B cell (primary cell): ENCODE measurements around the gene SEMA6D. TPM values are rescaled to one million over a fixed set of nuclear protein-coding genes. Genes with fewer than 3 reads are reported as not detected.

Experiments
- ATAC-seq: fragments of 200-7000 bp; cut with Tn5 transposase; one replicate; pipeline ENCODE4 v1.10.0; 2021; ENCODE audit warnings: low read depth, mild to moderate bottlenecking, moderate number of reproducible peaks, moderate library complexity
- CTCF ChIA-PET: fragments of 350-600 bp; sonication (Branson Sonifier 250); formaldehyde crosslinking; loops from one replicate; lab custom pipeline; 2021; ENCODE audit warnings: antibody characterized with exemption, inconsistent platforms; lab: Charles Lee
- POLR2A ChIA-PET: fragments of 350-600 bp; sonication (Branson Sonifier 250); formaldehyde crosslinking; loops from one replicate; lab custom pipeline; 2021; ENCODE audit warnings: antibody characterized with exemption; lab: Charles Lee
- DNase-seq: peaks from one replicate; pipeline ENCODE4 v3.0.0; 2013
- H2AFZ ChIP-seq: 2 replicates; pipeline ENCODE4 v1.6.1; 2012; ENCODE audit warnings: mild to moderate bottlenecking, low read depth, low read length; ENCODE audit not compliant: insufficient read depth, poor library complexity, severe bottlenecking
- H3K27ac ChIP-seq, 2 donors: 1 replicate in 1 of 2; 2 replicates in 1 of 2; pipeline ENCODE4 v1.5.1; 2012 to 2013; ENCODE audit warnings: low read length in 2 of 2, mild to moderate bottlenecking in 2 of 2, moderate library complexity in 1 of 2
- H3K27me3 ChIP-seq, 4 experiments: fragments of 200-600 bp in 1 of 4; sonication (generic) in 1 of 4; replicated peaks in 1 of 4; 1 replicate in 2 of 4; 2 replicates in 2 of 4; pipeline versions ENCODE4 v1.6.1 to v1.7.0; 2013 to 2016; ENCODE audit warnings: low read length in 3 of 4, mild to moderate bottlenecking in 2 of 4, mixed read lengths in 1 of 4, moderate library complexity in 1 of 4; ENCODE audit not compliant: insufficient read depth in 4 of 4, control insufficient read depth in 3 of 4; ENCODE audit errors: control extremely low read depth in 1 of 4
- H3K36me3 ChIP-seq, 2 experiments: replicated peaks in 1 of 2; 1 replicate in 1 of 2; 2 replicates in 1 of 2; pipeline versions ENCODE4 v1.6.1 to v1.7.1; 2013; ENCODE audit warnings: low read length in 1 of 2; ENCODE audit not compliant: insufficient read depth in 2 of 2, control insufficient read depth in 1 of 2; ENCODE audit errors: control extremely low read depth in 1 of 2, extremely low read depth in 1 of 2
- H3K4me1 ChIP-seq, 2 donors: fragments of 200-600 bp in 1 of 2; sonication (generic) in 1 of 2; 1 replicate in 1 of 2; 2 replicates in 1 of 2; pipeline versions ENCODE4 v1.5.1 to v1.6.1; 2013 to 2017; ENCODE audit warnings: low read length in 2 of 2; ENCODE audit not compliant: control insufficient read depth in 2 of 2, insufficient read depth in 2 of 2
- H3K4me2 ChIP-seq: replicated peaks from 2 replicates; pipeline ENCODE3; 2012; ENCODE audit warnings: mild to moderate bottlenecking, low read depth, low read length; ENCODE audit not compliant: poor library complexity, severe bottlenecking
- H3K4me3 ChIP-seq, 5 experiments: fragments of 200-600 bp in 1 of 5; sonication (generic) in 1 of 5; 1 replicate in 3 of 5; 2 replicates in 2 of 5; pipeline versions ENCODE4 v1.5.1 to v1.7.0; 2011 to 2016; ENCODE audit warnings: low read length in 4 of 5, mild to moderate bottlenecking in 4 of 5, low read depth in 2 of 5, control low read depth in 1 of 5, moderate library complexity in 1 of 5; ENCODE audit not compliant: insufficient read depth in 1 of 5; ENCODE audit errors: control extremely low read depth in 1 of 5, extremely low read depth in 1 of 5
- H3K79me2 ChIP-seq: fragments of 200-600 bp; sonication (generic); one replicate; pipeline ENCODE4 v1.6.0; 2016; ENCODE audit warnings: low read length; ENCODE audit not compliant: control insufficient read depth, insufficient read depth
- H3K9ac ChIP-seq: fragments of 200-600 bp; sonication (generic); 2 replicates; pipeline ENCODE4 v1.6.1; 2017; ENCODE audit warnings: mild to moderate bottlenecking, low read length, moderate library complexity
- H3K9me3 ChIP-seq, 3 donors: one replicate each; pipeline versions ENCODE4 v1.6.1 to v1.7.1; 2013; ENCODE audit warnings: low read length in 2 of 3; ENCODE audit not compliant: control insufficient read depth in 2 of 3, insufficient read depth in 1 of 3; ENCODE audit errors: control extremely low read depth in 1 of 3
- H4K20me1 ChIP-seq: 2 replicates; pipeline ENCODE4 v1.6.0; 2012; ENCODE audit warnings: mild to moderate bottlenecking, low read length; ENCODE audit not compliant: insufficient read depth, control insufficient read depth, poor library complexity, severe bottlenecking
- H3K27ac Mint-ChIP-seq: one replicate; pipeline ENCODE4 v1.8.0; 2021; ENCODE audit warnings: mixed read lengths
- H3K27me3 Mint-ChIP-seq: one replicate; pipeline ENCODE4 v1.8.0; 2021; ENCODE audit warnings: mixed read lengths
- H3K4me1 Mint-ChIP-seq: one replicate; pipeline ENCODE4 v1.8.0; 2021; ENCODE audit warnings: mixed read lengths
- H3K4me3 Mint-ChIP-seq: one replicate; pipeline ENCODE4 v1.8.0; 2021; ENCODE audit warnings: mixed read lengths
- H3K9me3 Mint-ChIP-seq: one replicate; pipeline ENCODE4 v1.8.0; 2022; ENCODE audit warnings: mixed read lengths; ENCODE audit not compliant: insufficient read depth
- CTCF ChIP-seq: fragments of 200-600 bp; IDR thresholded peaks from one replicate; pipeline ENCODE4 v1.8.0; 2022; ENCODE audit warnings: antibody characterized with exemption, mild to moderate bottlenecking
- EZH2 ChIP-seq: IDR thresholded peaks from 2 replicates; pipeline ENCODE4 v1.6.1; 2012; ENCODE audit warnings: borderline replicate concordance, low read depth, mild to moderate bottlenecking, moderate library complexity, low read length; ENCODE audit not compliant: insufficient read depth, poor library complexity, severe bottlenecking
- WGBS: methylation state at CpG from one replicate; pipeline ENCODE4 v1.1.5; 2013; ENCODE audit warnings: missing lambda C conversion rate; ENCODE audit not compliant: insufficient coverage; 5-methylcytosine and 5-hydroxymethylcytosine counted together
- intact Hi-C: fragments of 100-400 bp; cut with micrococcal nuclease; formaldehyde crosslinking; loops from one replicate; pipeline ENCODE4 v1.10.0; 2022
- polyA plus RNA-seq: library from polyadenylated mRNA; depleted of rRNA; stranded (reverse); fragments of >200 nt; gene quantifications from 2 replicates; pipeline ENCODE4 v1.2.3, GENCODE V29; 2012
- total RNA-seq, 2 donors: library from RNA; stranded (reverse); fragments of 120-200 nt in 1 of 2; gene quantifications; 1 replicate in 1 of 2; 2 replicates in 1 of 2; pipeline versions ENCODE4 v1.2.3 to v1.2.4, GENCODE V29; 2013 to 2022

Gene SEMA6D
- total and polyA plus RNA-seq, 2 donors (not counting 1 experiment from before 2014, with no cell fraction given), result not detected

- no peaks in the 10 kb centered on the region for H4K20me1 ChIP-seq
- TF ChIP-seq EZH2 (no peak), CTCF (no peak)
- Mint-ChIP-seq H3K4me1 (peaks cover 8% of the 10 kb centered on the region), H3K27me3 (no peaks in the 10 kb centered on the region), H3K9me3 (no peaks in the 10 kb centered on the region), H3K4me3 (no peak overlapping the region), H3K27ac (no peak overlapping the region)
- no peak overlapping the region for H3K27ac ChIP-seq
- no peaks in the 10 kb centered on the region for H3K79me2 ChIP-seq
- H3K9me3 ChIP-seq, result no peaks in the 10 kb centered on the region
- ATAC-seq, result no peak
- ChIA-PET POLR2A (interaction anchor here (0.6 kb wide), 1 partner anchor 19 kb away, joined by 3 read pairs; no protein-coding TSS in a partner anchor), CTCF (no interaction called here)
- H3K9ac ChIP-seq, result no peak overlapping the region
- no peaks in the 10 kb centered on the region for H3K36me3 ChIP-seq
- no peak overlapping the region for H3K4me3 ChIP-seq
- no peak for DNase-seq
- 96% methylated on average over 4 of the region's 8 CpGs for WGBS
- H3K4me2 ChIP-seq, result no peak overlapping the region
- no peaks in the 10 kb centered on the region for H3K27me3 ChIP-seq
- intact Hi-C loops, result no loop called here
- H3K4me1 ChIP-seq, result no peaks in the 10 kb centered on the region
- H2AFZ ChIP-seq, result no peak overlapping the region
Measured at GRCh38 chr15:47820747-47821319, 103.5 kb downstream of the SEMA6D start.

DNA sequence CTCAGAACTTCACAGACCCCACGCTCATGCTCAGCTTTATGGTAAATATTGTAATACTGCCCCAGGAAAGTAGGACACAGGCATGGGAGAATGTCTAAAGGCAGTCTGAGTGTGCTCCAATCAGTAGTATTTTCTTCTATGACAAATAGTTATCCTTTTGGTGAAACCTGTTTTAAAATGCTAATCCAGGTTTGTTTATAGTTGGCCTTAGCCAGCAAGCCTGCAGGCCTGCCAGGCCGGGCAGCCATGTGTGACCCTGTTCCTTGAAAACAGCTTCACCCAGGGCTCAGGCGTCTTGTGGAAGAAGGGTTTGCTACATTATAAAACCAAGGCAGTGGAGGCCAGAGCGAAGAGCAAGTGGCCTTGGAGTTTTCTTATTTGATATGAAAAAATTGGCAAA, 104.7 kb downstream of the SEMA6D start:
- Histone ChIP-seq H3K4me1 (no peaks in the 10 kb centered on the region), H3K4me3 (no peak overlapping the region), H3K9ac (no peak overlapping the region), H3K4me2 (no peak overlapping the region), H4K20me1 (no peaks in the 10 kb centered on the region), H3K79me2 (no peaks in the 10 kb centered on the region), H3K9me3 (no peaks in the 10 kb centered on the region), H3K27me3 (no peaks in the 10 kb centered on the region), H3K36me3 (no peaks in the 10 kb centered on the region), H3K27ac (no peak overlapping the region), H2AFZ (no peak overlapping the region)
- H3K4me3 Mint-ChIP-seq, result no peak overlapping the region
- H3K27ac Mint-ChIP-seq, result no peak overlapping the region
- TF ChIP-seq CTCF (no peak), EZH2 (no peak)
- H3K27me3 Mint-ChIP-seq, result no peaks in the 10 kb centered on the region
- WGBS, result 100% methylated on average over 3 of the region's 4 CpGs
- H3K9me3 Mint-ChIP-seq, result no peaks in the 10 kb centered on the region
- intact Hi-C loops, result no loop called here
- CTCF ChIA-PET, result no interaction called here
- DNase-seq (no peak), ATAC-seq (no peak)
- H3K4me1 Mint-ChIP-seq, result peaks cover 8% of the 10 kb centered on the region
- POLR2A ChIA-PET, result no interaction called here
